K562 (cell line): ENCODE results near the gene ME3. TPM values are rescaled to one million over a fixed set of nuclear protein-coding genes. Genes with fewer than 3 reads are reported as not detected.
A peak's percentile ranks its signal among the peaks of the same experiment; 100 is the strongest.

ENCODE experiments used
- ATAC-seq: fragments of 200-7000 bp; cut with Tn5 transposase; 3 replicates; pipeline ENCODE4 v1.9.1; 2020; ENCODE audit warnings: moderate library complexity
- BruUV-seq: library from RNA; stranded (reverse); fragments of 400-500 nt; replicated peaks from 2 replicates; lab custom pipeline; 2021; lab: Mats Ljungman, UMichigan
- CTCF ChIA-PET: fragments of 300-600 bp; formaldehyde crosslinking; extraction: SDS; loops from one replicate; lab custom pipeline; 2021; ENCODE audit warnings: low intra/inter-chr PET ratio; lab: Yijun Ruan, JAX
- POLR2A ChIA-PET: fragments of 300-600, 350-650 bp; sonication (Branson Sonifier 250); formaldehyde crosslinking; extraction: SDS; loops from one replicate; lab custom pipeline; 2021; ENCODE audit warnings: antibody characterized with exemption, inconsistent platforms; lab: Yijun Ruan, JAX
- DNase-seq, 4 experiments: peaks; one replicate each; pipeline versions ENCODE4 v3.0.0 to v3.0.0-alpha.2; 2011 to 2018; ENCODE audit warnings: low spot score in 3 of 4, mixed read lengths in 3 of 4; ENCODE audit errors: extremely low read depth in 1 of 4
- FAIRE-seq: peaks from 2 replicates; lab custom pipeline; 2011; peaks lifted over from hg19 to GRCh38; lab: Jason Lieb, UNC
- H2AFZ ChIP-seq: 2 replicates; pipeline ENCODE4 v1.6.0; 2011; ENCODE audit warnings: low read depth, low read length, control low read depth, inconsistent platforms
- H3K27ac ChIP-seq: fragments of 200-600 bp; 3 replicates; pipeline ENCODE4 v1.8.0; 2011; ENCODE audit warnings: low read depth, mild to moderate bottlenecking, control low read depth, inconsistent platforms, low read length, moderate library complexity, mixed read lengths; ENCODE audit errors: extremely low read depth
- H3K27me3 ChIP-seq, 2 experiments: fragments of 300-600 bp in 1 of 2; 2 replicates in 1 of 2; 3 replicates in 1 of 2; pipeline versions ENCODE4 v1.6.0 to v1.8.0; 2011; ENCODE audit warnings: inconsistent platforms in 2 of 2, low read length in 2 of 2, mild to moderate bottlenecking in 1 of 2, mixed read lengths in 1 of 2, moderate library complexity in 1 of 2; ENCODE audit not compliant: control insufficient read depth in 2 of 2, insufficient read depth in 2 of 2
- H3K36me3 ChIP-seq: fragments of 300-600 bp; 3 replicates; pipeline ENCODE4 v1.8.0; 2011; ENCODE audit warnings: mild to moderate bottlenecking, low read length, inconsistent platforms; ENCODE audit not compliant: control insufficient read depth, insufficient read depth
- H3K4me1 ChIP-seq, 2 experiments: fragments of 200-600 bp in 1 of 2; replicated peaks in 1 of 2; 2 replicates in 1 of 2; 3 replicates in 1 of 2; pipeline versions ENCODE4 v1.5.1 to v1.8.0; 2011; ENCODE audit warnings: inconsistent platforms in 2 of 2, low read length in 2 of 2, mild to moderate bottlenecking in 1 of 2, mixed read lengths in 1 of 2, moderate library complexity in 1 of 2; ENCODE audit not compliant: control insufficient read depth in 2 of 2, insufficient read depth in 2 of 2
- H3K4me2 ChIP-seq: 2 replicates; pipeline ENCODE4 v1.6.1; 2011; ENCODE audit warnings: low read length, control low read depth, inconsistent platforms, mixed read lengths; ENCODE audit not compliant: insufficient read depth
- H3K4me3 ChIP-seq: fragments of 200-600 bp; sonication (generic), shearing (Covaris generic); 2 replicates; pipeline ENCODE4 v1.5.1; 2016; ENCODE audit warnings: control low read depth, inconsistent platforms
- H3K79me2 ChIP-seq: fragments of 200-600 bp; 3 replicates; pipeline ENCODE4 v1.8.0; 2011; ENCODE audit warnings: low read length, inconsistent platforms; ENCODE audit not compliant: control insufficient read depth, insufficient read depth
- H3K9ac ChIP-seq, 2 experiments: 2 replicates each; pipeline versions ENCODE4 v1.6.0 to v1.6.1; 2011; ENCODE audit warnings: low read depth in 2 of 2, low read length in 2 of 2, control low read depth in 1 of 2, inconsistent platforms in 1 of 2, mild to moderate bottlenecking in 1 of 2, mixed read lengths in 1 of 2; ENCODE audit not compliant: insufficient read depth in 1 of 2
- H3K9me1 ChIP-seq: one replicate; pipeline ENCODE4 v1.6.0; 2011; ENCODE audit warnings: inconsistent platforms, mild to moderate bottlenecking, low read length, moderate library complexity; ENCODE audit not compliant: control insufficient read depth, insufficient read depth
- H3K9me3 ChIP-seq: replicated peaks from 2 replicates; pipeline ENCODE4 v1.5.1; 2011; ENCODE audit warnings: low read depth, low read length, inconsistent platforms; ENCODE audit not compliant: control insufficient read depth, insufficient read depth
- H4K20me1 ChIP-seq: replicated peaks from 2 replicates; pipeline ENCODE4 v1.6.1; 2011; ENCODE audit warnings: low read length, inconsistent platforms, mixed read lengths; ENCODE audit not compliant: control insufficient read depth, insufficient read depth
- RBM25 ChIP-seq: fragments of 200-400 bp; formaldehyde crosslinking; IDR thresholded peaks from 2 replicates; pipeline ENCODE4 v1.6.1; 2018; ENCODE audit warnings: low read length, low read depth, moderate library complexity; ENCODE audit not compliant: severe bottlenecking
- ZNF551 ChIP-seq: fragments of 250-450 bp; sonication (Bioruptor Pico); IDR thresholded peaks from 2 replicates; pipeline ENCODE4 v1.5.0; 2021; ENCODE audit warnings: mild to moderate bottlenecking, moderate library complexity
- WGBS: fragments of 100-300 bp; shearing (Covaris generic); methylation state at CpG from one replicate; pipeline ENCODE4 v1.1.6; 2016; ENCODE audit warnings: low coverage, mixed read lengths; ENCODE audit not compliant: insufficient coverage; ENCODE audit errors: missing lambda C conversion rate; 5-methylcytosine and 5-hydroxymethylcytosine counted together
- in situ Hi-C: fragments of 300-500 bp; cut with MboI; formaldehyde crosslinking; loops from 4 replicates; pipeline ENCODE4 v1.15.0; 2018; ENCODE audit warnings: inconsistent platforms, mixed read lengths
- intact Hi-C: fragments of 100-400 bp; cut with micrococcal nuclease; formaldehyde crosslinking; loops from 2 replicates; pipeline ENCODE4 v1.14.2; 2022
- polyA plus RNA-seq, 8 experiments: library from polyadenylated mRNA; depleted of rRNA in 4 of 8; stranded (reverse) in 5 of 8; unstranded in 3 of 8; fragments of >200 nt; fragmentation: Nextera tagmentation in 2 of 8; fragmentation: Illumina TruSeq in 1 of 8; extraction: Ambion mirVana in 2 of 8; extraction: Trizol in 1 of 8; gene quantifications; 2 replicates each; pipeline versions ENCODE4 v1.2.1 to v1.2.3, GENCODE V29; 2011 to 2014; ENCODE audit warnings: inconsistent platforms in 1 of 8, missing spikeins in 1 of 8
- total RNA-seq, 7 experiments: library from RNA; depleted of rRNA in 6 of 7; stranded (reverse); fragments of >200 nt in 6 of 7; fragmentation: Illumina TruSeq in 2 of 7; extraction: Trizol in 2 of 7; gene quantifications; 2 replicates each; pipeline versions ENCODE4 v1.2.1 to v1.2.3, GENCODE V29; 2011 to 2021; ENCODE audit warnings: low replicate concordance in 1 of 7
- TF ChIP-seq, protein P1 (sequence below), 2 experiments: fragments of 450-650 bp; conservative IDR thresholded peaks; 2 replicates each; pipeline ENCODE4 v1.6.1; 2017; ENCODE audit warnings: mild to moderate bottlenecking in 2 of 2, moderate library complexity in 2 of 2

Gene ME3
- total and polyA plus RNA-seq, 9 of the 15 experiments (the other 6 are each of a cell fraction or from before 2014, with no cell fraction given) = not detected

- TF ChIP-seq, protein P1, sequence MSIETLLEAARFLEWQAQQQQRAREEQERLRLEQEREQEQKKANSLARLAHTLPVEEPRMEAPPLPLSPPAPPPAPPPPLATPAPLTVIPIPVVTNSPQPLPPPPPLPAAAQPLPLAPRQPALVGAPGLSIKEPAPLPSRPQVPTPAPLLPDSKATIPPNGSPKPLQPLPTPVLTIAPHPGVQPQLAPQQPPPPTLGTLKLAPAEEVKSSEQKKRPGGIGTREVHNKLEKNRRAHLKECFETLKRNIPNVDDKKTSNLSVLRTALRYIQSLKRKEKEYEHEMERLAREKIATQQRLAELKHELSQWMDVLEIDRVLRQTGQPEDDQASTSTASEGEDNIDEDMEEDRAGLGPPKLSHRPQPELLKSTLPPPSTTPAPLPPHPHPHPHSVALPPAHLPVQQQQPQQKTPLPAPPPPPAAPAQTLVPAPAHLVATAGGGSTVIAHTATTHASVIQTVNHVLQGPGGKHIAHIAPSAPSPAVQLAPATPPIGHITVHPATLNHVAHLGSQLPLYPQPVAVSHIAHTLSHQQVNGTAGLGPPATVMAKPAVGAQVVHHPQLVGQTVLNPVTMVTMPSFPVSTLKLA (conservative IDR thresholded peaks at IDR 0.05) = no peak
Measured at GRCh38 chr11:86513746-86514373, 158.6 kb downstream of the ME3 start (continued).

GRCh38 chr11:86513138-86513537 lies 159.3 kb downstream of the ME3 start:
- Histone ChIP-seq H3K27me3 (no peaks in the 10 kb centered on the region), H2AFZ (no peak overlapping the region), H3K9ac (no peak overlapping the region), H3K9me1 (no peaks in the 10 kb centered on the region), H3K4me2 (no peak overlapping the region), H4K20me1 (no peaks in the 10 kb centered on the region), H3K79me2 (no peaks in the 10 kb centered on the region), H3K27ac (no peak overlapping the region), H3K4me1 (peaks cover 0 to 24% of the 10 kb centered on the region in 2 experiments; a peak in 3 of 5 replicates), H3K4me3 (no peak overlapping the region), H3K36me3 (no peaks in the 10 kb centered on the region), H3K9me3 (peaks cover 3% of the 10 kb centered on the region; the same call in 1 of the 2 replicates)
- intact Hi-C loops (no loop called here), in situ Hi-C loops (no loop called here)
- no TSS peak for BruUV-seq
- ChIA-PET CTCF (no interaction called here), POLR2A (interaction anchor here (0.5 kb wide), 1 partner anchor 426 kb away, joined by 3 read pairs; no protein-coding TSS in a partner anchor)
- no peak for DNase-seq
- 60% methylated on average over 1 of the region's 1 CpG for WGBS
- no peak for ATAC-seq
- FAIRE-seq = no peak
- TF ChIP-seq RBM25 (peak; percentile 45), ZNF551 (no peak)
- TF ChIP-seq, all 486 proteins: peak for 1
